Suprapubic skin (tissue), 4 donors: ENCODE data around the gene TMUB1. TPM values are rescaled to one million over a fixed set of nuclear protein-coding genes. Genes with fewer than 3 reads are reported as not detected.

Experiments
- DNase-seq, 2 donors: peaks; one replicate each; pipeline ENCODE4 v3.0.0-alpha.2; 2019; ENCODE audit warnings: low spot score in 2 of 2
- H3K27ac ChIP-seq: fragments of 200-600 bp; sonication (generic); one replicate; pipeline ENCODE4 v1.5.1; 2019
- H3K27me3 ChIP-seq: fragments of 200-600 bp; sonication (generic); one replicate; pipeline ENCODE4 v1.5.1; 2019
- H3K36me3 ChIP-seq: fragments of 200-600 bp; sonication (generic); one replicate; pipeline ENCODE4 v1.5.1; 2019
- H3K4me1 ChIP-seq: fragments of 200-600 bp; sonication (generic); one replicate; pipeline ENCODE4 v1.5.1; 2019
- H3K4me3 ChIP-seq: fragments of 200-600 bp; sonication (generic); one replicate; pipeline ENCODE4 v1.5.1; 2019; ENCODE audit warnings: mild to moderate bottlenecking
- H3K9me3 ChIP-seq: fragments of 200-600 bp; sonication (generic); one replicate; pipeline ENCODE4 v1.5.1; 2019
- CTCF ChIP-seq, 2 donors: fragments of 200-600 bp in 1 of 2; fragments of 450-650 bp in 1 of 2; sonication (generic) in 1 of 2; IDR thresholded peaks; one replicate each; pipeline ENCODE4 v1.5.1; 2016 to 2019; ENCODE audit warnings: antibody characterized with exemption in 2 of 2, mild to moderate bottlenecking in 1 of 2, moderate library complexity in 1 of 2
- EP300 ChIP-seq: sonication (generic); formaldehyde crosslinking; IDR thresholded peaks from one replicate; pipeline ENCODE4 v1.6.1; 2017; ENCODE audit warnings: antibody characterized with exemption
- POLR2A ChIP-seq, 2 donors: fragments of 450-650 bp; IDR thresholded peaks; one replicate each; pipeline ENCODE4 v1.6.1; 2017; ENCODE audit warnings: antibody characterized with exemption in 2 of 2, mild to moderate bottlenecking in 2 of 2, moderate library complexity in 2 of 2
- POLR2AphosphoS5 ChIP-seq, 3 donors: sonication (generic); formaldehyde crosslinking; IDR thresholded peaks; one replicate each; pipeline ENCODE4 v1.6.1; 2017; ENCODE audit warnings: antibody characterized with exemption in 3 of 3
- WGBS: methylation state at CpG from one replicate; pipeline ENCODE4 v1.1.5; 2018; 5-methylcytosine and 5-hydroxymethylcytosine counted together
- total RNA-seq, 4 donors: library from RNA; depleted of rRNA; stranded (reverse); fragments of >200 nt; gene quantifications; one replicate each; pipeline ENCODE4 v1.1.0, GENCODE V29; 2016

The TMUB1 gene
- total RNA-seq, 4 donors from 2014 or later: 32.5 to 50.3 (median 45.7) TPM

DNA sequence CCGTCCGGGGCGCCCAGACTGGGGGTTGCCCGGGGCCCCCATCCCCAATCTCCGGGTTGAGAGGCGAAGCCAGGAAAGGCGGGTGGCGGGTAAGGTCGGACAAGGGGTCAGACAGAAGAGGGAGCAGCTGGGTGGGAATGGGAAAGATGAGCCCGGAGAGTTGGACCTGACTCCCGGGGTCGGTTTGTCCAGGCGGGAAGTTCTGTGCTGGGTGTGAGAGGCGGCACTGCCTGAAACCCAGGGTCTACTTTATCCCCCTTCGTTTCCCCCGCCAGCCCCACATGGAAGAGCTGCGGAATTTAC is 23.2 kb downstream of the TMUB1 start:
- TF ChIP-seq POLR2A (IDR thresholded peaks at IDR 0.05): no peak
- no peak for TF ChIP-seq CTCF (IDR thresholded peaks at IDR 0.05)
- no peak for TF ChIP-seq EP300
- no peak for TF ChIP-seq POLR2AphosphoS5 (IDR thresholded peaks at IDR 0.05)
- no peaks in the 10 kb centered on the region for H3K27me3 ChIP-seq
- no peaks in the 10 kb centered on the region for H3K9me3 ChIP-seq
- no peak for DNase-seq
- H3K27ac ChIP-seq: peak overlapping the region; percentile 92
- 0% methylated on average over 11 of the region's 17 CpGs for WGBS
- H3K4me3 ChIP-seq: peak overlapping the region; percentile 76
- H3K4me1 ChIP-seq: peaks cover 65% of the 10 kb centered on the region
- H3K36me3 ChIP-seq: peaks cover 21% of the 10 kb centered on the region

DNA sequence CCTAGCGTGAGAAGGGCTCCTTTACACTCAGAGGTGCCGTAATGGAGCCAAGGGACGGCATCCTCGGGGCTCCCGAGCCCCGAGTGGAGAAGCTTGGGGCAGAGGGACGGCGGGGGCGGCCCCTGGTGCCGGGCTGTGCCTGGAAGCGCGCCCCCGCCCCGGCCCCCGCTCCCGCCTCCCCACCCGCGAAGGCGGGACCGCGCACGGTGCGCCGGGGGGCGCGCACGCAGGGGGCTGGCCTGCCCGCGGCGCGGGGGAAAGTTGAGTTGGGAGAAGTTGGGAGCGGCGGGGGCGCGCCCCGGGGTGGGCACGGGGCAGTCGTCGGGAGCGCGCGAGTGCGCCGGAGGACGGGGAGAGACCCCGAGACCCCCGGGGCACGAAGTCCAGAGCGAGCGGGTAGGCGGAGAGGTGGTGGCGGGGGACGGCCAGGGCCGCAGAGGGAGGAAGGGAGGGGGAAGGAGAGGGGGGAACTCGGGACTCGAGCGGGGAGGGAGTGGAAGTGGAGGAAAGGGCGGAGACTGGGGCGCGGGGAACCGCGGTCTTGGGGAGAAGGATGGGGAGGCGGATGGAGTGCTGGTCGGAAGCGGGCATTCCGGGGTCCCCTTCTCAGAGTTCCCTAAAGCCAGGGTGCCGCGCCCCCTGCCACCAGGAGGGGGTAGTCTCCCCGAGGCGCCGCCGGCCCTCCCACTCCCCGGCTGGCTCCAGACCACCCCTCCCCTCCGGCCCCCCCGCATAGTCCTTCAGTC is 23.8 kb downstream of the TMUB1 start, which contains the start of gene SLC4A2:
SLC4A2 (plus strand) TSS at position 223 of the 746 bp plus-strand sequence. CDS start 2,399 bp downstream, outside the sequence.
- Histone ChIP-seq H3K27ac (peak within 1 kb of the TSS; percentile 92), H3K36me3 (peaks cover 16% of the 10 kb centered on the region), H3K4me1 (peaks cover 65% of the 10 kb centered on the region), H3K9me3 (no peaks in the 10 kb centered on the region), H3K4me3 (peak within 1 kb of the TSS; percentile 76), H3K27me3 (no peaks in the 10 kb centered on the region)
- peak; percentile 90 to 91 for DNase-seq
- TF ChIP-seq CTCF (IDR thresholded peaks at IDR 0.05) (peak in 1 of 2 donors; percentile 47), EP300 (no peak)
- WGBS: under 1% methylated on average over 25 of the region's 75 CpGs

- no peak for DNase-seq
- H3K9me3 ChIP-seq: no peaks in the 10 kb centered on the region
- no peaks in the 10 kb centered on the region for H3K27me3 ChIP-seq
- H3K4me1 ChIP-seq: peaks cover 65% of the 10 kb centered on the region
- TF ChIP-seq POLR2A (IDR thresholded peaks at IDR 0.05) (no peak), CTCF (IDR thresholded peaks at IDR 0.05) (no peak), POLR2AphosphoS5 (IDR thresholded peaks at IDR 0.05) (no peak), EP300 (no peak)
- H3K36me3 ChIP-seq: peaks cover 10% of the 10 kb centered on the region
- H3K4me3 ChIP-seq: peak overlapping the region; percentile 76
- 2% methylated on average over 18 of the region's 18 CpGs for WGBS
- H3K27ac ChIP-seq: peak overlapping the region; percentile 92
Measured at GRCh38 chr7:151058781-151059366, 24.4 kb downstream of the TMUB1 start.

DNA sequence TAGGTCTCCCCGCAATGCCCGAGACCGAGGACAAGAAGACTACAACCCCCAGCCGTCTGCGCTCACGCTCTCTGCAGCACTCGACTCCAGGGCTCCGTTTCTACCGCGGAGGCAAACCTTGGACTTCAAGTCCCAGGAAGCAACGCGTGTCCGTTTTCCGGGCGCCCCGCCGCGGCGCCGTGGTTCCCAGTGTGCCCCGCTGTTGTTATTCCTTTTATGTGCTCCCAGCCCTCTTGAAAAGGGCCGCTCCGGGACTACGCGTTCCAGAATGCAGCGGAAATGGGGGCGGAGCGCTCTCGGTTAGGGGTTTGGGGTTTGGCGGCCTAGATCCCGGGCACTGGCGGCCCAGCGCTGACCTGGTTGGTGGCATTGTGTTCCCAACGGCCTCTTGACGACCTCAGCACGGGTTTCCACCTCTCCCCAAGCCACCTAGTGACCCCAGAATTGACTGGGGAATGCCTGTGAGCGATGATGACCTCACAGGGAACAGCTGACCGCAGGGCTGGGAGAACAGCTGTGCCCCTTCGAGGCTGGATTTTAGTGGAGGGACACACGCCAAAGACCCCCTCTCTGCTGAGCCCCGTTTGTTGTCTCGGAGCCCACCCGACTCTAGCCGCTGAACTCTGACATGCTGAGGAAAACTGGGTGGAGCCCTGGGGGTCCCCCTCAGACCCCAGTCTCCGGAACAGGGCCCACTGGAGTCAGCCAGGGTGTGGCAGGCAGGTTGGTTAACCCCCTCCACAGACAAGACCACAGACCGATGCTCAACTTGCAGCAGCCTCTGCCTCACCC is 25.1 kb downstream of the TMUB1 start:
- H3K36me3 ChIP-seq: peaks cover 7% of the 10 kb centered on the region
- TF ChIP-seq CTCF (IDR thresholded peaks at IDR 0.05) (no peak), POLR2AphosphoS5 (IDR thresholded peaks at IDR 0.05) (peak in 2 of 3 donors; percentile 74 to 88), POLR2A (IDR thresholded peaks at IDR 0.05) (peak in 1 of 2 donors; percentile 51)
- WGBS: under 1% methylated on average over 43 of the region's 46 CpGs
- peak; percentile 99 for DNase-seq
- H3K27ac ChIP-seq: peak overlapping the region; percentile 92
- H3K27me3 ChIP-seq: no peaks in the 10 kb centered on the region
- H3K9me3 ChIP-seq: no peaks in the 10 kb centered on the region
- peak overlapping the region; percentile 76 for H3K4me3 ChIP-seq
- H3K4me1 ChIP-seq: peaks cover 59% of the 10 kb centered on the region

GRCh38 chr7:151057506-151057988 is 25.7 kb downstream of the TMUB1 start, which contains the start of gene CDK5:
Gene CDK5 (minus strand): TSS chr7:151057897. CDS start chr7:151057848, 49 bp downstream.
- Histone ChIP-seq H3K36me3 (peaks cover 2% of the 10 kb centered on the region), H3K4me3 (peak within 1 kb of the TSS; percentile 76), H3K27ac (peak within 1 kb of the TSS; percentile 92), H3K4me1 (peaks cover 52% of the 10 kb centered on the region), H3K27me3 (no peaks in the 10 kb centered on the region), H3K9me3 (no peaks in the 10 kb centered on the region)
- DNase-seq: no peak
- no peak for TF ChIP-seq CTCF (IDR thresholded peaks at IDR 0.05)
- 0% methylated on average over 27 of the region's 30 CpGs for WGBS
